ENCODE data around the gene CAMTA2.

DNA sequence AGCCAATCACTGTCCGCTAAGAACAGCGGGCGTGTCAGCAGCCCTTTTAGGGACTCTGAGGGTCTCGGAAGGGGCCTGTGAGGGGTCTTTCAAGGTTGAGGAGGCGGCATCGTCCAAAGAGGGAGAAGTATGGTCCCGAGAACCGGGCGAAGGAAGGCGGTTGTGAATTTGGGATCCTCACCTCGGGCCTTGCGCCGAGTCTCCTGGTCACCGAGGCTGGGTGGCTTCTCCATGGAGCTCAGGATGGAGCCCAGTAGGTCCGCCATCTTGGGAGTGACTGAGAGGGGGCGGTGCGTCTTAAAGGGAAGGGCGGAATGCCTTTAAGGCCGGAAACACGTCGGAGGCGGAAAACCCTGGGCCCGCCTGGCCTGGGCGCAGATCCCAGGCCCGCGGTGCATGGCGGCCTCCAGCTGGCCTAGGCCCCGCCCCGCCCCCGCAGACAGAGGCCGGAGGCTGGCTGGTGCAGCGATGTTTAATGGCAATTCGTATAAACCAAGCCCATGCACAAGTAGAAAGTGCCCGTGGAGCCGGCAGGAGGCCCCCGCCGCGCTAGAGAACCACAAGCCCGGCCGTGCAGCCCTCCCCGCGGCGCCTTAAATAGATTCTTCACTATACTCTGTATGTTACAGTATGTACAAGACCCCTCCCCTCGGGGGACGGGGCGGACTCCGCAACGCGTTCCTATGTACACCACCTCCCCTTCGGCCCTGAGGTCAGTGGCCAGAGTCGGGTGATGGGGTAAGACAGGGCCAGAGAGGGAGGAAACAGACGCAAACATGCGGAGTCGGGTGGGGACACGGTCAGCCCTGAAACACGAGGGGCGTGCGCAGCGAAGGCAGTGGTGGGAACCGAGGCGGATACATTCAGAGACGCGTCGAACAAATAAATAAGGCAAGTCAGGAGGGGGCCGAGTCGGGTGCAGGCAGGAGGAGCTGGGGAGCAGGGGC lies 19.7 kb downstream of the CAMTA2 start, which contains the start of gene SPAG7:
- TF ChIP-seq, protein P1, sequence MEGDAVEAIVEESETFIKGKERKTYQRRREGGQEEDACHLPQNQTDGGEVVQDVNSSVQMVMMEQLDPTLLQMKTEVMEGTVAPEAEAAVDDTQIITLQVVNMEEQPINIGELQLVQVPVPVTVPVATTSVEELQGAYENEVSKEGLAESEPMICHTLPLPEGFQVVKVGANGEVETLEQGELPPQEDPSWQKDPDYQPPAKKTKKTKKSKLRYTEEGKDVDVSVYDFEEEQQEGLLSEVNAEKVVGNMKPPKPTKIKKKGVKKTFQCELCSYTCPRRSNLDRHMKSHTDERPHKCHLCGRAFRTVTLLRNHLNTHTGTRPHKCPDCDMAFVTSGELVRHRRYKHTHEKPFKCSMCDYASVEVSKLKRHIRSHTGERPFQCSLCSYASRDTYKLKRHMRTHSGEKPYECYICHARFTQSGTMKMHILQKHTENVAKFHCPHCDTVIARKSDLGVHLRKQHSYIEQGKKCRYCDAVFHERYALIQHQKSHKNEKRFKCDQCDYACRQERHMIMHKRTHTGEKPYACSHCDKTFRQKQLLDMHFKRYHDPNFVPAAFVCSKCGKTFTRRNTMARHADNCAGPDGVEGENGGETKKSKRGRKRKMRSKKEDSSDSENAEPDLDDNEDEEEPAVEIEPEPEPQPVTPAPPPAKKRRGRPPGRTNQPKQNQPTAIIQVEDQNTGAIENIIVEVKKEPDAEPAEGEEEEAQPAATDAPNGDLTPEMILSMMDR (IDR thresholded peaks at IDR 0.05): no peak
- peak; percentile 79 for TF ChIP-seq POLR2A (IDR thresholded peaks at IDR 0.05)

All from right lobe of liver (tissue), 4 donors.